H9 (cell line): ENCODE measurements around the gene PTPRJ. TPM values are rescaled to one million over a fixed set of nuclear protein-coding genes. Genes with fewer than 3 reads are reported as not detected.

ENCODE experiments used
- DNase-seq: peaks from one replicate; pipeline ENCODE4 v3.0.0-alpha.2; 2017
- H2AFZ ChIP-seq: one replicate; pipeline ENCODE4 v1.6.1; 2013; ENCODE audit warnings: mild to moderate bottlenecking, low read length, control low read depth, moderate library complexity
- H2AK5ac ChIP-seq: 2 replicates; pipeline ENCODE4 v1.6.1; 2013; ENCODE audit warnings: low read length, control low read depth, mixed read lengths; ENCODE audit not compliant: insufficient read length
- H2BK120ac ChIP-seq: one replicate; pipeline ENCODE4 v1.6.1; 2013; ENCODE audit warnings: low read depth, mild to moderate bottlenecking, low read length, control low read depth, inconsistent platforms; ENCODE audit not compliant: poor library complexity, severe bottlenecking
- H2BK12ac ChIP-seq: 2 replicates; pipeline ENCODE4 v1.6.1; 2013; ENCODE audit warnings: low read length, control low read depth, mixed read lengths, low read depth; ENCODE audit not compliant: insufficient read length
- H2BK15ac ChIP-seq: 2 replicates; pipeline ENCODE4 v1.6.1; 2013; ENCODE audit warnings: low read depth, low read length, control low read depth
- H2BK20ac ChIP-seq: one replicate; pipeline ENCODE4 v1.6.1; 2013; ENCODE audit warnings: low read depth, mild to moderate bottlenecking, low read length, control low read depth, inconsistent platforms; ENCODE audit not compliant: poor library complexity, severe bottlenecking
- H2BK5ac ChIP-seq: 2 replicates; pipeline ENCODE4 v1.6.1; 2013; ENCODE audit warnings: low read length, control low read depth, mixed read lengths; ENCODE audit not compliant: insufficient read length
- H3K14ac ChIP-seq: 2 replicates; pipeline ENCODE4 v1.6.1; 2013; ENCODE audit warnings: low read length, control low read depth; ENCODE audit not compliant: insufficient read depth
- H3K18ac ChIP-seq: 2 replicates; pipeline ENCODE4 v1.6.1; 2013; ENCODE audit warnings: low read depth, mild to moderate bottlenecking, mixed read lengths, low read length, control low read depth; ENCODE audit not compliant: insufficient read length
- H3K23ac ChIP-seq: 2 replicates; pipeline ENCODE4 v1.6.1; 2013; ENCODE audit warnings: low read length, control low read depth, mixed read lengths, low read depth; ENCODE audit not compliant: insufficient read length
- H3K23me2 ChIP-seq: 2 replicates; pipeline ENCODE4 v1.6.1; 2013; ENCODE audit warnings: low read depth, mild to moderate bottlenecking, mixed read lengths, low read length, control low read depth; ENCODE audit not compliant: insufficient read length, poor library complexity, severe bottlenecking
- H3K27ac ChIP-seq: 2 replicates; pipeline ENCODE4 v1.5.1; 2013; ENCODE audit warnings: low read length, control low read depth, mixed read lengths, low read depth; ENCODE audit not compliant: insufficient read length
- H3K27me3 ChIP-seq: 2 replicates; pipeline ENCODE4 v1.6.1; 2013; ENCODE audit warnings: low read length, control low read depth, inconsistent platforms; ENCODE audit not compliant: insufficient read depth
- H3K4ac ChIP-seq: 2 replicates; pipeline ENCODE4 v1.6.1; 2013; ENCODE audit warnings: low read depth, mild to moderate bottlenecking, control low read depth, inconsistent platforms, low read length, moderate library complexity
- H3K4me1 ChIP-seq: 2 replicates; pipeline ENCODE4 v1.6.1; 2013; ENCODE audit warnings: low read length, control low read depth, inconsistent platforms; ENCODE audit not compliant: insufficient read depth
- H3K4me2 ChIP-seq: 2 replicates; pipeline ENCODE4 v1.6.1; 2013; ENCODE audit warnings: low read length, control low read depth, mixed read lengths; ENCODE audit not compliant: insufficient read length, insufficient read depth
- H3K56ac ChIP-seq: 2 replicates; pipeline ENCODE4 v1.6.1; 2013; ENCODE audit warnings: low read depth, mild to moderate bottlenecking, mixed read lengths, low read length, control low read depth; ENCODE audit not compliant: insufficient read length
- H3K79me1 ChIP-seq: 2 replicates; pipeline ENCODE4 v1.6.1; 2013; ENCODE audit warnings: low read depth, mild to moderate bottlenecking, moderate library complexity, low read length, control low read depth, inconsistent platforms; ENCODE audit not compliant: insufficient read depth, poor library complexity, severe bottlenecking
- H3K79me2 ChIP-seq: 2 replicates; pipeline ENCODE4 v1.6.1; 2013; ENCODE audit warnings: low read length, control low read depth, inconsistent platforms; ENCODE audit not compliant: insufficient read depth
- H3K9ac ChIP-seq: 2 replicates; pipeline ENCODE4 v1.6.1; 2013; ENCODE audit warnings: low read length, control low read depth, mixed read lengths; ENCODE audit not compliant: insufficient read length; ENCODE audit errors: extremely low read depth
- H3K9me3 ChIP-seq: one replicate; pipeline ENCODE4 v1.6.1; 2013; ENCODE audit warnings: low read depth, low read length, inconsistent platforms; ENCODE audit not compliant: control insufficient read depth
- H3T11ph ChIP-seq: one replicate; pipeline ENCODE4 v1.6.1; 2013; ENCODE audit warnings: mild to moderate bottlenecking, low read length, control low read depth, inconsistent platforms
- H4K20me1 ChIP-seq: one replicate; pipeline ENCODE4 v1.6.1; 2013; ENCODE audit not compliant: control insufficient read depth, insufficient read length, insufficient read depth
- H4K5ac ChIP-seq: 2 replicates; pipeline ENCODE4 v1.6.1; 2013; ENCODE audit warnings: low read depth, mild to moderate bottlenecking, mixed read lengths, low read length, control low read depth; ENCODE audit not compliant: insufficient read length
- H4K8ac ChIP-seq: replicated peaks from 2 replicates; pipeline ENCODE4 v1.6.1; 2013; ENCODE audit warnings: low read length, control low read depth, mixed read lengths, low read depth; ENCODE audit not compliant: insufficient read length
- H4K91ac ChIP-seq: 2 replicates; pipeline ENCODE4 v1.6.1; 2013; ENCODE audit warnings: low read depth, mild to moderate bottlenecking, moderate library complexity, mixed read lengths, low read length, control low read depth; ENCODE audit not compliant: insufficient read length
- H3K27ac Mint-ChIP-seq, 3 experiments: 2 replicates in 2 of 3; 3 replicates in 1 of 3; pipeline ENCODE4 v1.8.0; 2020 to 2021; ENCODE audit warnings: mixed read lengths in 3 of 3, mild to moderate bottlenecking in 1 of 3, moderate library complexity in 1 of 3
- H3K27me3 Mint-ChIP-seq: 2 replicates; pipeline ENCODE4 v1.8.0; 2021; ENCODE audit warnings: low read depth, mild to moderate bottlenecking, moderate library complexity, mixed read lengths
- H3K36me3 Mint-ChIP-seq, 3 experiments: 2 replicates in 2 of 3; 3 replicates in 1 of 3; pipeline ENCODE4 v1.8.0; 2020 to 2021; ENCODE audit warnings: low read depth in 3 of 3, mixed read lengths in 3 of 3; ENCODE audit not compliant: insufficient read depth in 1 of 3
- H3K4me1 Mint-ChIP-seq, 2 experiments: 2 replicates each; pipeline ENCODE4 v1.8.0; 2020; ENCODE audit warnings: mixed read lengths in 2 of 2
- H3K4me3 Mint-ChIP-seq, 2 experiments: 2 replicates in 1 of 2; 3 replicates in 1 of 2; pipeline ENCODE4 v1.8.0; 2020 to 2021; ENCODE audit warnings: mild to moderate bottlenecking in 2 of 2, mixed read lengths in 2 of 2, moderate library complexity in 1 of 2
- H3K9me3 Mint-ChIP-seq, 2 experiments: 2 replicates in 1 of 2; 3 replicates in 1 of 2; pipeline ENCODE4 v1.8.0; 2020; ENCODE audit warnings: mild to moderate bottlenecking in 2 of 2, mixed read lengths in 2 of 2, moderate library complexity in 1 of 2
- CTCF ChIP-seq: fragments of 200-600 bp; sonication (generic); conservative IDR thresholded peaks from 3 replicates; pipeline ENCODE4 v1.8.0; 2021; ENCODE audit warnings: antibody characterized with exemption, mild to moderate bottlenecking
- WGBS: extraction: QIAGEN DNeasy Blood & Tissue Kit; methylation state at CpG from one replicate; pipeline ENCODE4 v1.1.7; 2013; ENCODE audit warnings: missing lambda C conversion rate, low lambda C conversion rate, mixed read lengths; ENCODE audit not compliant: insufficient read length; ENCODE audit errors: extremely low coverage; 5-methylcytosine and 5-hydroxymethylcytosine counted together
- total RNA-seq: library from RNA; stranded (reverse); gene quantifications from 2 replicates; pipeline ENCODE4 v1.2.1, GENCODE V29; 2021

Gene PTPRJ
- total RNA-seq, 1 experiment from 2014 or later, result 10.6 TPM

DNA sequence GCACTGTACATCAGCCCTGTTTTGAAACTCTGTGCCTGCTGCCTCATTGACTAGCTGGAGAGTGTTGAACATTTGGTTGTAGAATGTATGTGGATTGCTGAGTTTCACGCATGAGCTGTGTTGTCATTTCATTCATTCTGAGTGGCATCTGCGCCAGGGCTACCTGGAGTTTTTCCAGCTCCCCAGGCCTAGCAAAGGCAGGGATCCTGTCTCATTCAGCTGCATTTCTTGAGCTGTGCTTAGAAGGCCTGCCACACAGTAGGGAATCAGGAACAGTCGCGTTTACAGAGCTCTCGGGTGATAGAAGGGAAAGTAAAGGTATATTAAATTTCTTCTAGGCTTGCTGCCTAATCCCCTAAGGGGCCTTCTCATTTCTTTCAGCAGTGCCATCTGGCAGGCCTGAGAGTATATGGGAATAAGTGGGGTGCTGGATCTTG, 44.3 kb downstream of the PTPRJ start:
- no peaks in the 10 kb centered on the region for H3K79me2 ChIP-seq
- no peak for TF ChIP-seq CTCF

More for the DNA sequence above, 44.3 kb downstream of the PTPRJ start:
- Mint-ChIP-seq H3K36me3 (no peaks in the 10 kb centered on the region; a peak in 2 of 7 replicates), H3K4me1 (peaks cover 32 to 49% of the 10 kb centered on the region in 2 experiments), H3K27ac (peak overlapping the region in 2 of 3 experiments; percentile 3 to 24; a peak in 2 of 7 replicates), H3K27me3 (no peaks in the 10 kb centered on the region), H3K9me3 (no peaks in the 10 kb centered on the region), H3K4me3 (no peak overlapping the region)
- no peak overlapping the region for H2BK15ac ChIP-seq
- H4K20me1 ChIP-seq, result peaks cover 4% of the 10 kb centered on the region
- H3K23me2 ChIP-seq, result no peaks in the 10 kb centered on the region
- no CpG with 5 or more reads among the region's 5 CpGs for WGBS
- H2BK5ac ChIP-seq, result no peak overlapping the region
- no peak overlapping the region for H3K18ac ChIP-seq
- no peak overlapping the region for H3K4ac ChIP-seq
- 0 out of 2 replicates have a peak overlapping the region, but pooled peaks have one; percentile 40 for H3K14ac ChIP-seq
- no peak overlapping the region for H2AK5ac ChIP-seq
- no peak overlapping the region for H3K27ac ChIP-seq
- H3K56ac ChIP-seq, result no peak overlapping the region
- H3K4me2 ChIP-seq, result no peak overlapping the region
- no peak overlapping the region for H4K5ac ChIP-seq
- no peaks in the 10 kb centered on the region for H3K9me3 ChIP-seq
- no peak overlapping the region for H4K91ac ChIP-seq
- H3K79me1 ChIP-seq, result no peaks in the 10 kb centered on the region
- no peak overlapping the region for H4K8ac ChIP-seq
- H3T11ph ChIP-seq, result no peak overlapping the region
- no peak for DNase-seq
- H2BK120ac ChIP-seq, result no peak overlapping the region
- H2BK12ac ChIP-seq, result no peak overlapping the region
- no peak overlapping the region for H2AFZ ChIP-seq
- no peak overlapping the region for H3K23ac ChIP-seq
- no peaks in the 10 kb centered on the region; the same call in 1 of the 2 replicates for H3K4me1 ChIP-seq
- no peak overlapping the region for H3K9ac ChIP-seq
- no peaks in the 10 kb centered on the region; the same call in 1 of the 2 replicates for H3K27me3 ChIP-seq
- H2BK20ac ChIP-seq, result no peak overlapping the region
